H1 (cell line): Measurements from ENCODE around the gene CNDP1.

Experiments used
- BACH1 ChIP-seq: IDR thresholded peaks from 2 replicates; pipeline ENCODE4 v1.6.1; 2012; ENCODE audit warnings: low read length, improper control_type of control experiment
- CTCF ChIP-seq, 3 experiments: IDR thresholded peaks; 1 replicate in 2 of 3; 2 replicates in 1 of 3; pipeline versions ENCODE4 v1.5.1 to v1.6.1; 2011; ENCODE audit warnings: low read length in 3 of 3, mild to moderate bottlenecking in 3 of 3, inconsistent platforms in 2 of 3, low read depth in 1 of 3, moderate library complexity in 1 of 3; ENCODE audit not compliant: insufficient read depth in 1 of 3; ENCODE audit errors: control extremely low read depth in 1 of 3
- EZH2 ChIP-seq: fragments of 200-600 bp; sonication (generic); IDR thresholded peaks from 2 replicates; pipeline ENCODE4 v1.7.1; 2012; ENCODE audit warnings: low read depth, mild to moderate bottlenecking, moderate library complexity, low read length, inconsistent platforms; ENCODE audit not compliant: severe bottlenecking
- HDAC6 ChIP-seq: IDR thresholded peaks from one replicate; pipeline ENCODE4 v1.7.1; 2012; ENCODE audit warnings: low read depth, mild to moderate bottlenecking, inconsistent platforms, low read length, moderate library complexity
- MAFK ChIP-seq: IDR thresholded peaks from 2 replicates; pipeline ENCODE4 v1.6.1; 2012; ENCODE audit warnings: low read depth, mild to moderate bottlenecking, improper control_type of control experiment, low read length
- MAX ChIP-seq: IDR thresholded peaks from 2 replicates; pipeline ENCODE4 v1.6.1; 2012; ENCODE audit warnings: inconsistent platforms
- POLR2A ChIP-seq, 2 experiments: IDR thresholded peaks; 1 replicate in 1 of 2; 2 replicates in 1 of 2; pipeline ENCODE4 v1.6.1; 2011; ENCODE audit warnings: low read depth in 2 of 2, low read length in 2 of 2, mild to moderate bottlenecking in 2 of 2; ENCODE audit errors: control extremely low read depth in 1 of 2
- POLR2AphosphoS5 ChIP-seq: IDR thresholded peaks from 2 replicates; pipeline ENCODE4 v1.6.1; 2011; ENCODE audit warnings: low read depth, low read length
- RAD21 ChIP-seq, 2 experiments: IDR thresholded peaks in 1 of 2; conservative IDR thresholded peaks in 1 of 2; 2 replicates each; pipeline ENCODE4 v1.6.1; 2011; ENCODE audit warnings: low read depth in 2 of 2, low read length in 2 of 2, improper control_type of control experiment in 1 of 2, inconsistent platforms in 1 of 2, mild to moderate bottlenecking in 1 of 2, moderate library complexity in 1 of 2
- SIN3A ChIP-seq, 2 experiments: IDR thresholded peaks in 1 of 2; conservative IDR thresholded peaks in 1 of 2; 2 replicates each; pipeline ENCODE4 v1.6.1; 2011 to 2012; ENCODE audit warnings: low read length in 2 of 2, improper control_type of control experiment in 1 of 2, low read depth in 1 of 2, mild to moderate bottlenecking in 1 of 2
- ZNF274 ChIP-seq: IDR thresholded peaks from 2 replicates; pipeline ENCODE4 v1.7.0; 2012; ENCODE audit warnings: low read length, borderline replicate concordance; ENCODE audit errors: extremely low read depth

GRCh38 chr18:74539289-74539688, 5.0 kb downstream of the CNDP1 start:
- no peak for TF ChIP-seq POLR2AphosphoS5
- no peak for TF ChIP-seq HDAC6
- no peak for TF ChIP-seq EZH2
- no peak for TF ChIP-seq CTCF (IDR thresholded peaks at IDR 0.05; ENCODE audit: control extremely low read depth in 1 of 3, insufficient read depth in 1 of 3, low read depth in 1 of 3, low read length in 3 of 3)
- no peak for TF ChIP-seq RAD21 (IDR thresholded peaks at IDR 0.05 in 1 of 2, conservative IDR thresholded peaks at IDR 0.05 in 1 of 2; ENCODE audit: low read depth in 2 of 2, low read length in 2 of 2)
- no peak for TF ChIP-seq MAX
- no peak for TF ChIP-seq ZNF274
- TF ChIP-seq BACH1 = no peak
- no peak for TF ChIP-seq POLR2A (IDR thresholded peaks at IDR 0.05; ENCODE audit: control extremely low read depth in 1 of 2, low read depth in 2 of 2, low read length in 2 of 2)
- TF ChIP-seq SIN3A (conservative IDR thresholded peaks at IDR 0.05 in 1 of 2, IDR thresholded peaks at IDR 0.05 in 1 of 2; ENCODE audit: low read depth in 1 of 2, low read length in 2 of 2) = no peak
- TF ChIP-seq MAFK = no peak
